IMR-90 (cell line): ENCODE measurements around the gene S1PR4.

Experiments used
- BHLHE40 ChIP-seq: fragments of 150-350 bp; IDR thresholded peaks from 2 replicates; pipeline ENCODE4 v1.6.1; 2016; ENCODE audit warnings: mild to moderate bottlenecking, low read depth, low read length
- CEBPB ChIP-seq: IDR thresholded peaks from 2 replicates; pipeline ENCODE4 v1.6.1; 2012; ENCODE audit warnings: low read depth, low read length, improper control_type of control experiment
- FOS ChIP-seq: fragments of 150-350 bp; IDR thresholded peaks from 2 replicates; pipeline ENCODE4 v1.6.1; 2016; ENCODE audit warnings: low read depth, low read length
- MAFK ChIP-seq: IDR thresholded peaks from 2 replicates; pipeline ENCODE4 v1.6.1; 2012; ENCODE audit warnings: low read depth, low read length, improper control_type of control experiment
- MAZ ChIP-seq: IDR thresholded peaks from 2 replicates; pipeline ENCODE4 v1.6.1; 2012; ENCODE audit warnings: low read depth, mild to moderate bottlenecking, low read length, improper control_type of control experiment, moderate library complexity, borderline replicate concordance
- NFE2L2 ChIP-seq: fragments of 150-350 bp; IDR thresholded peaks from 2 replicates; pipeline ENCODE4 v1.6.1; 2016; ENCODE audit warnings: low read depth, mild to moderate bottlenecking, low read length
- POLR2A ChIP-seq: IDR thresholded peaks from 2 replicates; pipeline ENCODE4 v1.6.1; 2012; ENCODE audit warnings: mild to moderate bottlenecking, low read depth, low read length
- RAD21 ChIP-seq: IDR thresholded peaks from 2 replicates; pipeline ENCODE4 v1.6.1; 2012; ENCODE audit warnings: low read length, improper control_type of control experiment
- RFX5 ChIP-seq: IDR thresholded peaks from 2 replicates; pipeline ENCODE4 v1.8.0; 2012; ENCODE audit warnings: low read depth, mild to moderate bottlenecking, low read length, moderate library complexity
- SMC3 ChIP-seq: fragments of 150-350 bp; IDR thresholded peaks from 2 replicates; pipeline ENCODE4 v1.6.1; 2016; ENCODE audit warnings: low read depth, mild to moderate bottlenecking, antibody characterized with exemption, low read length, moderate library complexity
- TF ChIP-seq, protein P1 (sequence below): conservative IDR thresholded peaks from 2 replicates; pipeline ENCODE4 v1.5.1; 2012; ENCODE audit warnings: mild to moderate bottlenecking, low read depth, low read length, improper control_type of control experiment
- TF ChIP-seq, protein P2 (sequence below): fragments of 150-350 bp; IDR thresholded peaks from 2 replicates; pipeline ENCODE4 v1.6.1; 2017; ENCODE audit warnings: mild to moderate bottlenecking, antibody characterized with exemption, low read length, low read depth

DNA sequence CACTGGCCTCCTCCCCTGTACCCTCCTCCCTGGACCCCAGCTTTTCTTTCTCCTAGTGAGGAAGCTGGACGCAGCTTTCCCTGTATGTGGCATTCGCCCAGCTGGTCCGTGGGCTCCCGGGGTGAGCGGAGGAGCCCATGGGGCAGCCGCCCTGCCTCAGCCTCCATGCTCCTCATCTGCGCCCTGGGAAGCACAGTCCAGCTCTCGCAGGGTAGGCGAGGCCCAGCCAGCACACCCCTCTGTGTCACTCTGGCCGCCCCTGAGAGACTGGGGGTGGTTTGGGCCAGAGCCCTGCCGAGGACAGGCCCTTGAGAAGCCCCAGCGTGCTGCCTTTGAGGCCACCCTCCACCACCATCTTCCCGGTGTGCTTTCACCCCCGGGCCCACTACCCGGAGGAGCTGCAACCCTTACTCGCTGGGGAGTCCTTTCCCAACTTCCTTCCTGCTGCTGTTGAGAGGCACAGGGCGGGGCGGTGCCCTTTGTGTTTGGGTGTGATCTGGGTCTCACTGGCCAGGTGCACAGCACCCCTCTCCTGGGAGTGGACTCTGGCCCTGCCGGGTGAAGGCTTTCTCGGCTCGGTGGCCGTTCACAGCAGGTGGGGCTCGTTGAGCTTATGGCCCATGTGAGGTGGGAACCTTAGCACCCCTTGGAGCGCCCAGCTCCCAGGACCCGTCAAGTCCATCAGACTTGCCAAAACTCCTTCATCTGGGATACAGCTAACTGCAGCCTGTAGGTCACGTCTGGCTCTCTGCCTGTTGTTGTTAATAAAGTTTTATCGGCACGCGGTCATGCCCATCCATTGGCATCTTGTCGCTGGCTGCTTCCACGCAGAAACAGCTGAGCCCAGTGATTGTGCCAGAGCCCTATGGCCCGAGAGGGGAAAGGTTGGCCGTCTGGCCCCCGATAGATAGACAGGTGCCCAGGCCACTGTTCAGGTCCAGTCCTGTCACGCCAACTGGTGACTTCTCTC, 10.3 kb downstream of the S1PR4 start:
- TF ChIP-seq, protein P1, sequence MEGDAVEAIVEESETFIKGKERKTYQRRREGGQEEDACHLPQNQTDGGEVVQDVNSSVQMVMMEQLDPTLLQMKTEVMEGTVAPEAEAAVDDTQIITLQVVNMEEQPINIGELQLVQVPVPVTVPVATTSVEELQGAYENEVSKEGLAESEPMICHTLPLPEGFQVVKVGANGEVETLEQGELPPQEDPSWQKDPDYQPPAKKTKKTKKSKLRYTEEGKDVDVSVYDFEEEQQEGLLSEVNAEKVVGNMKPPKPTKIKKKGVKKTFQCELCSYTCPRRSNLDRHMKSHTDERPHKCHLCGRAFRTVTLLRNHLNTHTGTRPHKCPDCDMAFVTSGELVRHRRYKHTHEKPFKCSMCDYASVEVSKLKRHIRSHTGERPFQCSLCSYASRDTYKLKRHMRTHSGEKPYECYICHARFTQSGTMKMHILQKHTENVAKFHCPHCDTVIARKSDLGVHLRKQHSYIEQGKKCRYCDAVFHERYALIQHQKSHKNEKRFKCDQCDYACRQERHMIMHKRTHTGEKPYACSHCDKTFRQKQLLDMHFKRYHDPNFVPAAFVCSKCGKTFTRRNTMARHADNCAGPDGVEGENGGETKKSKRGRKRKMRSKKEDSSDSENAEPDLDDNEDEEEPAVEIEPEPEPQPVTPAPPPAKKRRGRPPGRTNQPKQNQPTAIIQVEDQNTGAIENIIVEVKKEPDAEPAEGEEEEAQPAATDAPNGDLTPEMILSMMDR: no peak
- TF ChIP-seq POLR2A (no peak), MAZ (no peak), CEBPB (no peak), MAFK (no peak), NFE2L2 (no peak), RAD21 (no peak), SMC3 (no peak), RFX5 (no peak), BHLHE40 (no peak), FOS (no peak)
- TF ChIP-seq, protein P2, sequence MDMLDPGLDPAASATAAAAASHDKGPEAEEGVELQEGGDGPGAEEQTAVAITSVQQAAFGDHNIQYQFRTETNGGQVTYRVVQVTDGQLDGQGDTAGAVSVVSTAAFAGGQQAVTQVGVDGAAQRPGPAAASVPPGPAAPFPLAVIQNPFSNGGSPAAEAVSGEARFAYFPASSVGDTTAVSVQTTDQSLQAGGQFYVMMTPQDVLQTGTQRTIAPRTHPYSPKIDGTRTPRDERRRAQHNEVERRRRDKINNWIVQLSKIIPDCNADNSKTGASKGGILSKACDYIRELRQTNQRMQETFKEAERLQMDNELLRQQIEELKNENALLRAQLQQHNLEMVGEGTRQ: no peak
